Naive thymus-derived CD4-positive, alpha-beta T cell (primary cell): ENCODE measurements around the gene DLG2. TPM values are rescaled to one million over a fixed set of nuclear protein-coding genes. Genes with fewer than 3 reads are reported as not detected.

Experiments used
- ATAC-seq: fragments of 150-1000 bp; cut with Tn5 transposase; 2 replicates; pipeline ENCODE4 v1.10.0; 2021; ENCODE audit warnings: mild to moderate bottlenecking, moderate library complexity
- CTCF ChIA-PET: fragments of 350-600 bp; sonication (Branson Sonifier 250); formaldehyde crosslinking; loops from one replicate; lab custom pipeline; 2021; ENCODE audit warnings: antibody characterized with exemption; lab: Charles Lee
- POLR2A ChIA-PET: fragments of 350-600 bp; sonication (Branson Sonifier 250); formaldehyde crosslinking; loops from one replicate; lab custom pipeline; 2021; ENCODE audit warnings: antibody characterized with exemption, inconsistent platforms; lab: Charles Lee
- DNase-seq, 9 donors: peaks; one replicate each; pipeline versions ENCODE4 v3.0.0 to v3.0.0-alpha.2; 2020 to 2022; ENCODE audit warnings: mixed read lengths in 1 of 9
- H3K27ac ChIP-seq: one replicate; pipeline ENCODE4 v1.7.0; 2013; ENCODE audit warnings: mild to moderate bottlenecking, low read depth, low read length, moderate library complexity
- H3K27me3 ChIP-seq, 2 donors: one replicate each; pipeline ENCODE4 v1.7.0; 2013; ENCODE audit warnings: low read length in 2 of 2, mild to moderate bottlenecking in 2 of 2, moderate library complexity in 2 of 2; ENCODE audit not compliant: control insufficient read depth in 2 of 2, insufficient read depth in 2 of 2
- H3K36me3 ChIP-seq, 3 experiments: 1 replicate in 2 of 3; 2 replicates in 1 of 3; pipeline ENCODE4 v1.7.0; 2013; ENCODE audit warnings: low read length in 3 of 3, mild to moderate bottlenecking in 3 of 3, moderate library complexity in 1 of 3; ENCODE audit not compliant: insufficient read depth in 3 of 3, control insufficient read depth in 2 of 3
- H3K4me1 ChIP-seq, 2 donors: one replicate each; pipeline ENCODE4 v1.7.0; 2013; ENCODE audit warnings: low read length in 2 of 2, mild to moderate bottlenecking in 2 of 2, moderate library complexity in 1 of 2; ENCODE audit not compliant: control insufficient read depth in 2 of 2, insufficient read depth in 2 of 2
- H3K4me3 ChIP-seq: 2 replicates; pipeline ENCODE4 v1.7.0; 2013; ENCODE audit warnings: mild to moderate bottlenecking, low read length
- H3K9me3 ChIP-seq, 3 experiments: 1 replicate in 2 of 3; 2 replicates in 1 of 3; pipeline ENCODE4 v1.7.0; 2013; ENCODE audit warnings: low read length in 3 of 3; ENCODE audit not compliant: control insufficient read depth in 2 of 3
- H3K27ac Mint-ChIP-seq, 9 donors: one replicate each; pipeline ENCODE4 v1.8.0; 2020 to 2022; ENCODE audit warnings: mixed read lengths in 9 of 9, mild to moderate bottlenecking in 8 of 9, moderate library complexity in 5 of 9, inconsistent platforms in 2 of 9
- H3K27me3 Mint-ChIP-seq, 5 donors: one replicate each; pipeline ENCODE4 v1.8.0; 2021 to 2022; ENCODE audit warnings: mixed read lengths in 5 of 5, mild to moderate bottlenecking in 1 of 5
- H3K36me3 Mint-ChIP-seq, 5 donors: one replicate each; pipeline ENCODE4 v1.8.0; 2020 to 2022; ENCODE audit warnings: mixed read lengths in 5 of 5, mild to moderate bottlenecking in 3 of 5, inconsistent platforms in 1 of 5
- H3K4me1 Mint-ChIP-seq, 7 donors: one replicate each; pipeline ENCODE4 v1.8.0; 2020 to 2022; ENCODE audit warnings: mixed read lengths in 7 of 7, mild to moderate bottlenecking in 3 of 7, inconsistent platforms in 1 of 7
- H3K4me3 Mint-ChIP-seq, 10 donors: one replicate each; pipeline ENCODE4 v1.8.0; 2020 to 2022; ENCODE audit warnings: mild to moderate bottlenecking in 10 of 10, mixed read lengths in 10 of 10, moderate library complexity in 6 of 10, inconsistent platforms in 2 of 10
- H3K9me3 Mint-ChIP-seq, 11 donors: one replicate each; pipeline ENCODE4 v1.8.0; 2020 to 2022; ENCODE audit warnings: mixed read lengths in 11 of 11, mild to moderate bottlenecking in 4 of 11, inconsistent platforms in 1 of 11, moderate library complexity in 1 of 11
- intact Hi-C, 2 donors: fragments of 100-400 bp; cut with micrococcal nuclease; formaldehyde crosslinking; loops; one replicate each; pipeline ENCODE4 v1.15.1; 2023
- polyA plus RNA-seq, 2 donors: library from polyadenylated mRNA; unstranded; fragments of 300-500 nt; fragmentation: Illumina TruSeq; gene quantifications; one replicate each; pipeline ENCODE4 v1.2.3, GENCODE V29; 2021
- total RNA-seq, 6 experiments: library from RNA in 5 of 6; stranded (reverse) in 5 of 6; gene quantifications; 1 replicate in 5 of 6; 2 replicates in 1 of 6; pipeline ENCODE4 v1.2.3 and lab custom pipeline; 2021 to 2026

Gene DLG2
- total and polyA plus RNA-seq, 7 experiments from 2014 or later, result 0.64 to 6.1 (median 3.7) TPM

GRCh38 chr11:83540112-83540675 lies 2086.9 kb downstream of the DLG2 start:
- ATAC-seq (no peak), DNase-seq (no peak)
- Mint-ChIP-seq H3K27me3 (peaks cover 5 to 14% (median 9%) of the 10 kb centered on the region in 5 donors), H3K9me3 (peaks cover 0 to 4% (median 0%) of the 10 kb centered on the region in 11 donors), H3K4me1 (no peaks in the 10 kb centered on the region), H3K4me3 (no peak overlapping the region), H3K36me3 (no peaks in the 10 kb centered on the region), H3K27ac (no peak overlapping the region)
- ChIA-PET POLR2A (no interaction called here), CTCF (no interaction called here)
- intact Hi-C loops, result no loop called here
- H3K9me3 ChIP-seq, result no peaks in the 10 kb centered on the region
- H3K4me3 ChIP-seq, result no peak overlapping the region
- no peaks in the 10 kb centered on the region for H3K36me3 ChIP-seq
- no peaks in the 10 kb centered on the region for H3K27me3 ChIP-seq
- no peak overlapping the region for H3K27ac ChIP-seq
- H3K4me1 ChIP-seq, result no peaks in the 10 kb centered on the region

- no peak overlapping the region for H3K4me3 ChIP-seq
- H3K4me3 Mint-ChIP-seq, result no peak overlapping the region
Measured at GRCh38 chr11:83538286-83538685, 2088.9 kb downstream of the DLG2 start.

GRCh38 chr11:83537131-83537610 lies 2090.0 kb downstream of the DLG2 start:
- Histone ChIP-seq H3K36me3 (no peaks in the 10 kb centered on the region), H3K27me3 (no peaks in the 10 kb centered on the region), H3K4me1 (no peaks in the 10 kb centered on the region), H3K4me3 (no peak overlapping the region), H3K9me3 (no peaks in the 10 kb centered on the region), H3K27ac (no peak overlapping the region)
- ChIA-PET POLR2A (no interaction called here), CTCF (no interaction called here)
- Mint-ChIP-seq H3K4me3 (no peak overlapping the region), H3K4me1 (no peaks in the 10 kb centered on the region), H3K27me3 (peaks cover 5 to 18% (median 13%) of the 10 kb centered on the region in 5 donors), H3K36me3 (no peaks in the 10 kb centered on the region), H3K9me3 (peaks cover 0 to 5% (median 0%) of the 10 kb centered on the region in 11 donors), H3K27ac (no peak overlapping the region)
- DNase-seq (no peak), ATAC-seq (no peak)
- intact Hi-C loops, result no loop called here

More at GRCh38 chr11:83538286-83538685, 2088.9 kb downstream of the DLG2 start:
- Mint-ChIP-seq H3K27me3 (peaks cover 5 to 20% (median 10%) of the 10 kb centered on the region in 5 donors), H3K27ac (no peak overlapping the region), H3K36me3 (no peaks in the 10 kb centered on the region), H3K4me1 (no peaks in the 10 kb centered on the region), H3K9me3 (peaks cover 0 to 5% (median 0%) of the 10 kb centered on the region in 11 donors)
- no peak for ATAC-seq
- Histone ChIP-seq H3K27me3 (no peaks in the 10 kb centered on the region), H3K9me3 (no peaks in the 10 kb centered on the region), H3K4me1 (no peaks in the 10 kb centered on the region), H3K36me3 (no peaks in the 10 kb centered on the region), H3K27ac (no peak overlapping the region)
- ChIA-PET CTCF (no interaction called here), POLR2A (no interaction called here)
- intact Hi-C loops, result no loop called here
- no peak for DNase-seq

DNA sequence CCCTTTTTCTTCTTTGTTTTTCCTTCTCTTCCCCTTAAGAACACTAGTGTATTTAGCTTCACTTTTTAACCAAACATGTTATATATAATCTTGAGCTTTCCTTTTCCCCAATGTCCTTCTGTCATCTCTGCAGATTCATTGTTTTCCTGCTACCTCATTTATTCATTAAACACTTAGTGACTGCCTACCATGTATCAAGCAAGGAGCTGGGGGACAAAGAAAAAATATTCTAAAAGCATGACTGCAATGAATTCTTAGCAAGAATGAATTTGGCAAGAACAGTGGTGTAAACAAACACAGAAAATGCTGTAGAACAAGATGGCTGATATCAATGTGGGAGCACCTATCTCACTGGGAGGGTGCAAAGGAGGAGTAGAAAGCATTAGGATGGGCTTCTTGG lies 2094.0 kb downstream of the DLG2 start:
- Histone ChIP-seq H3K36me3 (no peaks in the 10 kb centered on the region), H3K27me3 (no peaks in the 10 kb centered on the region), H3K27ac (no peak overlapping the region), H3K4me3 (no peak overlapping the region), H3K4me1 (no peaks in the 10 kb centered on the region), H3K9me3 (no peaks in the 10 kb centered on the region)
- POLR2A ChIA-PET, result no interaction called here
- peaks cover 0 to 7% (median 0%) of the 10 kb centered on the region in 11 donors for H3K9me3 Mint-ChIP-seq
- H3K36me3 Mint-ChIP-seq, result no peaks in the 10 kb centered on the region
- no peak for ATAC-seq
- DNase-seq, result no peak
- CTCF ChIA-PET, result no interaction called here
- intact Hi-C loops, result no loop called here
- no peak overlapping the region for H3K27ac Mint-ChIP-seq
- H3K4me3 Mint-ChIP-seq, result no peak overlapping the region
- no peaks in the 10 kb centered on the region for H3K4me1 Mint-ChIP-seq
- H3K27me3 Mint-ChIP-seq, result peaks cover 2 to 32% (median 7%) of the 10 kb centered on the region in 5 donors

DNA sequence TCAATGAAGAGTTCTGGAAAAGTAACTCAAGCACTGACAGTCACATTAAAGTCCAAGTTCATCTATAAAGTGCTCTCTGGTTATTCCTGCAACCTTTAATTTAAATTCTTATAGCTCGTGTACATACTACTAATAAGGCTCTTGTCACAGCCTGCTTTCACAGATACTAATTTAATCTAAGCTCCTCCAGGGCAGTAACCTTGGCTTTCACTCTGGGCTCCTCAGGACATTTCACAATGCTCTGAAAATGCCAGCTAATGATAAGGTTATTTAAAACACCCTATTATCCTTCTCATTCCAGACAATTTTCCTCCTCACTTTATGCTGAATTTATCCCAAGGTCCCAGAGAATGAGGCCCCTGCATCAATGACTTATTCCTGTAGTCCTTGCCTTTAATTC lies 2098.3 kb downstream of the DLG2 start:
- Histone ChIP-seq H3K27ac (no peak overlapping the region), H3K9me3 (no peaks in the 10 kb centered on the region), H3K4me1 (no peaks in the 10 kb centered on the region), H3K36me3 (no peaks in the 10 kb centered on the region), H3K27me3 (no peaks in the 10 kb centered on the region), H3K4me3 (no peak overlapping the region)
- no peak overlapping the region for H3K4me3 Mint-ChIP-seq
- peaks cover 2 to 41% (median 14%) of the 10 kb centered on the region in 5 donors for H3K27me3 Mint-ChIP-seq
- H3K4me1 Mint-ChIP-seq, result no peaks in the 10 kb centered on the region
- DNase-seq (no peak), ATAC-seq (no peak)
- H3K9me3 Mint-ChIP-seq, result peaks cover 0 to 7% (median 0%) of the 10 kb centered on the region in 11 donors
- CTCF ChIA-PET, result no interaction called here
- H3K36me3 Mint-ChIP-seq, result no peaks in the 10 kb centered on the region
- intact Hi-C loops, result no loop called here
- H3K27ac Mint-ChIP-seq, result no peak overlapping the region
- POLR2A ChIA-PET, result no interaction called here

DNA sequence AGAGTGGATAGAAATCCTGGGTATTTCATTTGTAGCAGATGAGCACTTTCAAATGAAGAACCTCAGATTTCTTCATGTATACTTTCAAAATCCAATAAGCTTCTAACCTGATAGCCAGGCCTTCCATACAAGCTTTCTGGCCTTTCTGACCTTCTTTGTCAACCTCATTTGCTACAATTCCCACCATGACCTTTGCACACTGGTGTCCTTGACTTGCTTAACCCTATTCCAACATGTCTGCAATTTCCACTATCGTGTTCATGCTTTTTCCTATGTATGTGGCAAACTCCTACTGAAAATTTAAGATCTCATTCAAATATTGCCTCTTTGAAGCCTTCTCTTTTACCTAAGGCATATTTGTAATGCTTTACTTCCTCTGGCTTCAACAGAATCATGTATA lies 2098.9 kb downstream of the DLG2 start:
- ChIA-PET CTCF (no interaction called here), POLR2A (no interaction called here)
- no peak overlapping the region for H3K4me3 Mint-ChIP-seq
- intact Hi-C loops, result no loop called here
- no peak overlapping the region for H3K27ac Mint-ChIP-seq
- Histone ChIP-seq H3K4me3 (no peak overlapping the region), H3K27me3 (no peaks in the 10 kb centered on the region), H3K4me1 (no peaks in the 10 kb centered on the region), H3K27ac (no peak overlapping the region), H3K36me3 (no peaks in the 10 kb centered on the region), H3K9me3 (no peaks in the 10 kb centered on the region)
- H3K9me3 Mint-ChIP-seq, result peaks cover 0 to 3% (median 0%) of the 10 kb centered on the region in 11 donors
- ATAC-seq, result no peak
- H3K4me1 Mint-ChIP-seq, result no peaks in the 10 kb centered on the region
- DNase-seq, result no peak
- no peaks in the 10 kb centered on the region for H3K36me3 Mint-ChIP-seq
- H3K27me3 Mint-ChIP-seq, result peaks cover 2 to 34% (median 11%) of the 10 kb centered on the region in 5 donors

DNA sequence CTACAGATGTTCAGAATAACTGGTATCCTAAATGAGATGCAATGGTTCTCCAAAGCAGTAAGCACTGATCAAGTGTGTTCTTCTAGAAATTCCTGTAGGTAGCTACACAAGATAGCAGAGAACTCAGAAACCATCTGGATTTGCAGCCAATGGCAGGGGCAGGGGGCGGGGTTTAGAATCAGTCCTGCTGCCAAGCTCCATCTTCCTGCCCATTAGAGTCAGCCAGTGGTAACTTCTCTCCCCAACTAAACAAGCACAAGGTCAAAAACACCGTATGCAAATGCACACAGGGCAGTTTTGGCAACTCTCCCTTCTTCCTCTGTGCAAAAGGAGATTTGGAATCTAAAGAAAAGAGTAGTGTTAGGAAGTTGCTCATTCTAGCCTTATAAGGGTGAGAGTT lies 2103.5 kb downstream of the DLG2 start:
- no peaks in the 10 kb centered on the region for H3K4me1 ChIP-seq
- no peaks in the 10 kb centered on the region for H3K36me3 ChIP-seq
- ATAC-seq (no peak), DNase-seq (no peak)
- no peak overlapping the region for H3K4me3 ChIP-seq
- H3K9me3 Mint-ChIP-seq, result peaks cover 0 to 8% (median 2%) of the 10 kb centered on the region in 11 donors
- no peaks in the 10 kb centered on the region for H3K27me3 ChIP-seq
- H3K27me3 Mint-ChIP-seq, result peaks cover 0 to 32% (median 9%) of the 10 kb centered on the region in 5 donors
- no peaks in the 10 kb centered on the region for H3K4me1 Mint-ChIP-seq
- ChIA-PET CTCF (no interaction called here), POLR2A (no interaction called here)
- intact Hi-C loops, result no loop called here
- no peak overlapping the region for H3K27ac ChIP-seq
- H3K9me3 ChIP-seq, result no peaks in the 10 kb centered on the region
- H3K27ac Mint-ChIP-seq, result no peak overlapping the region
- no peak overlapping the region for H3K4me3 Mint-ChIP-seq
- no peaks in the 10 kb centered on the region for H3K36me3 Mint-ChIP-seq
